GM12874 (cell line): ENCODE measurements around the gene PYGB.

ENCODE experiments used
- CTCF ChIP-seq: IDR thresholded peaks from 2 replicates; pipeline ENCODE4 v1.5.1; 2011; ENCODE audit warnings: low read depth, mild to moderate bottlenecking, control low read depth, low read length, moderate library complexity; ENCODE audit not compliant: insufficient read depth

PYGB gene

DNA sequence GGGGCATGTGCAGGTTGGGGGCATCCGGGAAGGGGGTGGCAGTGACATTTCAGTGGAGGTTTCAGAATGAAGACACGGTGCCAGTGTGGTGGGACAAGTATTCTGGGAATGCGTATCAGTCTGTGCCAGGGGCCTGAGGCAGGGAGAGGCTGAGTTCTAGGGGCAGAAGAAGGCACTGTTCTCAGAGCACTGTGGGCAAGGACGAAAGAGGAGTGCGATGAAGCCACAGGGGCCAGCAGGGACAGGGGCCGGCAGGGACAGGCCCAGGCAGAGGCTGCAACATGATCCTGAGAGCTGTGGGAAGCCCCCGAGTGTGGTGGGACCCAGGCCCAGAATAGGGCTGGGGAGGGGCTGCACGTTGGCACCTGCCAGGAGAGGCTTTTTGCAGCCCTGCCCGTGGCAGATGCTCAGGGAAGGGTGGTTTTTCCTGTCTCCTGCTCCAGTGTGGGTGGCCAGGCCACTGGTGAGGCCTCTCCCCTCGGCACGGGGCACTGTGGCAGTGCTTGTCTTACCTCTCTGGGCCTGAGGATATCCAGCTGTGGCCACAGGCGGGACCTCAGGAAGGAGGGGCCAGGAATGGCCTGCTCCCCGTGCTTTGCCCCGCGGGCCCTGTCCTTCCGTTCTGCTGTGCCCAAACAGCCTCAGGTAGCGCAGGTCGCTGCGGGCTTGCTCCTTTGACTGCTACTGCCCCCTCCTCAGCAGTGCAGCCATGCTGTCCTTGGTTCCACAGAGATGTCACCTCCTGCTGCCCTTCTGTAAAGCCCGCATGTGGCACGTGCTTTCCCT lies 42.4 kb upstream of the PYGB start:
- no peak for TF ChIP-seq CTCF

GRCh38 chr20:25206063-25206403 lies 41.9 kb upstream of the PYGB start:
- TF ChIP-seq CTCF = no peak

GRCh38 chr20:25206548-25206947 lies 41.3 kb upstream of the PYGB start:
- no peak for TF ChIP-seq CTCF

DNA sequence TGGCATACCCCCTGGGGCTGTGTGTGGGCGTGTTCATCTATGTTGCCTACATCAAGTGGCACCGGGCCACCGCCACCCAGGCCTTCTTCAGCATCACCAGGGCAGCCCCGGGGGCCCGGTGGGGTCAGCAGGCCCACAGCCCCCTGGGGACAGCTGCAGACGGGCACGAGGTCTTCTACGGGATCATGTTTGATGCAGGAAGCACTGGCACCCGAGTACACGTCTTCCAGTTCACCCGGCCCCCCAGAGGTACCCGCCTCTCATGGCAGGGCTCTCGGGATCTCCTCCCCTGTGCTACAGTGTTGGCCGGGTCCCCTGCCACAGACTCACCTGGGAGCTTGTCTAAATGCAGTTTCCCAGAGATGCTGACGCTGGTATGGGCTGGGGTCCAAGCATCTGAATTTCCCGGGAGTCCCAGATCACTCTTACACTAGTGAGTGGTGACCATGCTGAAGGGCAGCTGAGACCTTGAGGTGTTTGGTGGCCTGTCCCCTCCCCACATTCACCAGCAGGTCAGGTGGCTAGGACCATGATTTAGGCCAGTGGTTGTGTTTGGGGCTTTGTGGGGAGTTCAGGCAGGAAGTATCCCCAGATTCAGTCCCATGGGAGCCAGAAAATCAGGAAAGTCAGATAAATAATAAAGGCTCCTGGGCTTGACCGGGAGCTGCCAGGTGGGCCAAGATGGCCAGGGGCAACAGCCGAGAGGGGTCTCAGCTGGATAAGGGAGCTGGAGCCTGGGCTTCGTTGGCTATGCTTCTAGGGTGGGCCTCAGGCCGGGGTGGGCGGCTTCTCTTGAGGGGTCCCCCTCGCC lies 40.5 kb upstream of the PYGB start:
- TF ChIP-seq CTCF = no peak

DNA sequence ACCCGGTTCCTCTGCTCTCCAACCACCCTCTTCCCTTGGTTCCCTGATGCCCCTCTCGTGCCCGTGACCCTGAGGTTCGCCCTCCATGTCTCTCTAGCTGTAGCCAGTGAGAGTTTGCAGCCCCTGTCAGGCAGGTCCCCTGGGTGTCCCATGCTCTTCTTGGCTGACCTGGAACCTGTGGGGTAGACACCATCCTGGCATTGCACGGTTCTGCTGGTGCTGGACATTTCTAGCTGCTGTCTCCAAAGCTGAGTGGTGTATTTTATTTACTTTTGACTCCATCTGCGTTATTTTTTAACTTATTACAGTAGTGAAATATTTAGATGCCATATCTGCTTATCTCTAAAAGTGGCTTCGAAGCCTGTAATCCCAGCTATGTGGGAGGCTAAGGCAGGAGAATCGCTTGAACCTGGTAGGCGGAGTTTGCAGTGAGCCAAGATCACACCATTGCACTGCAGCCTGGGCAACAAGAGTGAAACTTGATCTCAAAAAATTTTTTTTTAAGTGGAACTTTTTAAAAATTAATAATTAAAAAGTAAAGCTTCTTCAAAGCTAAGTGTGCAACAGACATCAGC lies 39.8 kb upstream of the PYGB start:
- TF ChIP-seq CTCF = no peak

GRCh38 chr20:25209400-25209799 lies 38.5 kb upstream of the PYGB start:
- no peak for TF ChIP-seq CTCF

DNA sequence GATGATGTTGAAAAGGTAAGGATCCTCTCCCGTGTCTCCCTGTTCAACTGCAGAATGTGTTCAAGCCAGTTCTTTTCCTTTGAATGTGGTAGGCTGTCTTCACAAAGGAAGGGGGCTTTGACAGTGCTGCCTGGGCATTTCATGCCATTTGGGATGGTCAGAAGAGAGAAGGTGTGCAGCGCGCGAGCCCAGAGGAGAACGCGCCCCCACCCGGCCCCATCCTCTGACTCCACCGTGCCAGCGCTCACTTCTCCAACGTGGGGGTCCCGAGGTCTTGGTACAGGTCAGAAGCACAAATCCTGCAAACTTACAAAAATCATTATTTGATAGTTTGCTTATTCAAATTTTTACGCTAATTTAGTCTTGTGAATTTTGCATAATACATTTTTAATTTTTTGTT lies 38.0 kb upstream of the PYGB start:
- no peak for TF ChIP-seq CTCF
